GM23248 (cell line): ENCODE results near the gene KANK4. TPM values are rescaled to one million over a fixed set of nuclear protein-coding genes. Genes with fewer than 3 reads are reported as not detected.

Source experiments
- DNase-seq: peaks from one replicate; pipeline ENCODE4 v3.0.0-alpha.2; 2015
- H2AFZ ChIP-seq: fragments of 200-600 bp; sonication (generic); 2 replicates; pipeline ENCODE4 v1.6.1; 2016; ENCODE audit warnings: antibody characterized with exemption
- H3F3A ChIP-seq: fragments of 200-600 bp; sonication (generic); 2 replicates; pipeline ENCODE4 v1.6.1; 2016; ENCODE audit warnings: mild to moderate bottlenecking, antibody characterized with exemption, mixed run types; ENCODE audit not compliant: insufficient read depth
- H3K27ac ChIP-seq: fragments of 200-600 bp; sonication (generic); 2 replicates; pipeline ENCODE4 v1.5.1; 2016; ENCODE audit warnings: mild to moderate bottlenecking
- H3K27me3 ChIP-seq: fragments of 200-600 bp; sonication (generic); replicated peaks from 2 replicates; pipeline ENCODE4 v1.6.1; 2016; ENCODE audit warnings: mild to moderate bottlenecking; ENCODE audit not compliant: insufficient read depth
- H3K36me3 ChIP-seq: fragments of 200-600 bp; sonication (generic); 2 replicates; pipeline ENCODE4 v1.6.1; 2016; ENCODE audit warnings: low read depth, mild to moderate bottlenecking
- H3K4me1 ChIP-seq: fragments of 200-600 bp; sonication (generic); 2 replicates; pipeline ENCODE4 v1.6.1; 2016; ENCODE audit warnings: mild to moderate bottlenecking; ENCODE audit not compliant: insufficient read depth
- H3K4me2 ChIP-seq: fragments of 200-600 bp; sonication (generic); one replicate; pipeline ENCODE4 v1.6.1; 2016; ENCODE audit warnings: mild to moderate bottlenecking; ENCODE audit not compliant: unreplicated experiment
- H3K4me3 ChIP-seq: fragments of 200-600 bp; sonication (generic); 2 replicates; pipeline ENCODE4 v1.5.1; 2016; ENCODE audit warnings: mild to moderate bottlenecking
- H3K79me2 ChIP-seq: fragments of 200-600 bp; sonication (generic); 2 replicates; pipeline ENCODE4 v1.6.1; 2016; ENCODE audit warnings: mild to moderate bottlenecking; ENCODE audit not compliant: insufficient read depth
- H3K9ac ChIP-seq: fragments of 200-600 bp; sonication (generic); 2 replicates; pipeline ENCODE4 v1.6.1; 2016; ENCODE audit warnings: mild to moderate bottlenecking
- H3K9me2 ChIP-seq: fragments of 200-600 bp; sonication (generic); 2 replicates; pipeline ENCODE4 v1.6.1; 2016; ENCODE audit warnings: mixed run types, mild to moderate bottlenecking, moderate library complexity; ENCODE audit not compliant: insufficient read depth
- H3K9me3 ChIP-seq: fragments of 200-600 bp; sonication (generic); one replicate; pipeline ENCODE4 v1.6.1; 2017; ENCODE audit warnings: low read depth
- H4K20me1 ChIP-seq: fragments of 200-600 bp; sonication (generic); 2 replicates; pipeline ENCODE4 v1.6.0; 2016; ENCODE audit not compliant: insufficient read depth
- EZH2 ChIP-seq: fragments of 200-600 bp; sonication (generic); IDR thresholded peaks from 2 replicates; pipeline ENCODE4 v1.6.1; 2018; ENCODE audit warnings: antibody characterized with exemption, mild to moderate bottlenecking; ENCODE audit not compliant: insufficient read depth, poor library complexity, severe bottlenecking
- EZH2phosphoT487 ChIP-seq: fragments of 200-600 bp; sonication (generic); IDR thresholded peaks from 2 replicates; pipeline ENCODE4 v1.6.1; 2018; ENCODE audit warnings: antibody characterized with exemption, moderate library complexity, mild to moderate bottlenecking, low read depth; ENCODE audit not compliant: insufficient read depth
- WGBS, 2 experiments: methylation state at CpG; one replicate each; pipeline ENCODE4 v1.1.6; 2015 to 2017; ENCODE audit warnings: low lambda C conversion rate in 2 of 2, low coverage in 1 of 2; ENCODE audit errors: missing lambda C conversion rate in 2 of 2; 5-methylcytosine and 5-hydroxymethylcytosine counted together
- in situ Hi-C: fragments of 300-500 bp; cut with MboI; formaldehyde crosslinking; loops from 2 replicates; pipeline ENCODE4 v1.15.0; 2020
- polyA plus RNA-seq: library from polyadenylated mRNA; unstranded; fragments of >200 nt; fragmentation: Nextera tagmentation; extraction: Ambion mirVana; gene quantifications from 2 replicates; pipeline ENCODE4 v1.2.1, GENCODE V29; 2016
- total RNA-seq: library from RNA; depleted of rRNA; stranded (reverse); fragments of >200 nt; shearing (Covaris generic); gene quantifications from 2 replicates; pipeline ENCODE4 v1.2.3, GENCODE V29; 2014

KANK4 gene
- total and polyA plus RNA-seq, 2 experiments from 2014 or later: 0.29 to 0.32 TPM

- peaks cover 26% of the 10 kb centered on the region for H3K27me3 ChIP-seq
- 0 out of 2 replicates have a peak, but pooled peaks cover 4% of the 10 kb centered on the region for H3K4me1 ChIP-seq
- H3K9me3 ChIP-seq: no peaks in the 10 kb centered on the region
- TF ChIP-seq EZH2 (no peak), EZH2phosphoT487 (no peak)
- H3K27ac ChIP-seq: no peak overlapping the region
- H3K36me3 ChIP-seq: no peaks in the 10 kb centered on the region
- no peak for DNase-seq
- H4K20me1 ChIP-seq: no peaks in the 10 kb centered on the region
- no peak overlapping the region for H3K4me2 ChIP-seq
- no peaks in the 10 kb centered on the region for H3K79me2 ChIP-seq
- WGBS, 2 experiments: 52 to 56% methylated on average over 14 of the region's 14 CpGs
- H3K9ac ChIP-seq: no peak overlapping the region
- no peaks in the 10 kb centered on the region for H3F3A ChIP-seq
- no peak overlapping the region for H2AFZ ChIP-seq
- in situ Hi-C loops: no loop called here
- no peak overlapping the region for H3K4me3 ChIP-seq
- no peaks in the 10 kb centered on the region for H3K9me2 ChIP-seq
Measured at GRCh38 chr1:62198069-62198780, 121.0 kb downstream of the KANK4 start.

GRCh38 chr1:62196086-62196690 lies 123.0 kb downstream of the KANK4 start:
- TF ChIP-seq EZH2 (no peak), EZH2phosphoT487 (no peak)
- Histone ChIP-seq H3K9me3 (no peaks in the 10 kb centered on the region), H3K36me3 (no peaks in the 10 kb centered on the region), H3K9me2 (no peaks in the 10 kb centered on the region), H2AFZ (no peak overlapping the region), H3K27ac (no peak overlapping the region), H4K20me1 (no peaks in the 10 kb centered on the region), H3K4me3 (no peak overlapping the region), H3K9ac (no peak overlapping the region), H3K4me1 (0 out of 2 replicates have a peak, but pooled peaks cover 4% of the 10 kb centered on the region), H3K79me2 (no peaks in the 10 kb centered on the region), H3F3A (no peaks in the 10 kb centered on the region), H3K4me2 (no peak overlapping the region), H3K27me3 (peaks cover 27% of the 10 kb centered on the region)
- no peak for DNase-seq
- in situ Hi-C loops: no loop called here
- WGBS, 2 experiments: 80 to 82% methylated on average over 12 to 17 of the region's 17 CpGs

GRCh38 chr1:62194651-62195544 lies 124.3 kb downstream of the KANK4 start, which contains the start of gene L1TD1:
TSS of gene L1TD1 (plus strand) at chr1:62194849. CDS start at chr1:62206629, 11,780 bp downstream.
- H2AFZ ChIP-seq: no peak within 1 kb of the TSS
- H3K4me2 ChIP-seq: no peak within 1 kb of the TSS
- no peaks in the 10 kb centered on the region for H3K9me2 ChIP-seq
- no peaks in the 10 kb centered on the region for H4K20me1 ChIP-seq
- H3K27me3 ChIP-seq: peaks cover 27% of the 10 kb centered on the region
- no peak within 1 kb of the TSS for H3K4me3 ChIP-seq
- TF ChIP-seq EZH2 (no peak), EZH2phosphoT487 (no peak)
- in situ Hi-C loops: no loop called here
- H3K27ac ChIP-seq: no peak within 1 kb of the TSS
- DNase-seq: peak; percentile 9
- H3K36me3 ChIP-seq: no peaks in the 10 kb centered on the region
- H3K9me3 ChIP-seq: no peaks in the 10 kb centered on the region
- no peaks in the 10 kb centered on the region for H3K79me2 ChIP-seq
- 10% methylated on average over 42 to 54 of the region's 55 CpGs for WGBS, 2 experiments
- H3K4me1 ChIP-seq: 0 out of 2 replicates have a peak, but pooled peaks cover 4% of the 10 kb centered on the region
- no peaks in the 10 kb centered on the region for H3F3A ChIP-seq
- H3K9ac ChIP-seq: no peak within 1 kb of the TSS

GRCh38 chr1:62188111-62188510 lies 131.1 kb downstream of the KANK4 start:
- Histone ChIP-seq H3K36me3 (no peaks in the 10 kb centered on the region), H3K4me1 (no peaks in the 10 kb centered on the region), H3K4me2 (no peak overlapping the region), H3K9me3 (no peaks in the 10 kb centered on the region), H4K20me1 (no peaks in the 10 kb centered on the region), H3K4me3 (no peak overlapping the region), H3K9ac (no peak overlapping the region), H3K9me2 (no peaks in the 10 kb centered on the region), H3K27me3 (0 out of 2 replicates have a peak, but pooled peaks cover under 1% of the 10 kb centered on the region), H2AFZ (no peak overlapping the region), H3F3A (no peaks in the 10 kb centered on the region), H3K79me2 (no peaks in the 10 kb centered on the region), H3K27ac (no peak overlapping the region)
- WGBS, 2 experiments: 70 to 75% methylated on average over 8 of the region's 8 CpGs
- in situ Hi-C loops: no loop called here
- TF ChIP-seq EZH2phosphoT487 (no peak), EZH2 (no peak)
- no peak for DNase-seq
